Measurements from ENCODE around the gene PDE4A.
A peak's percentile ranks its signal among the peaks of the same experiment; 100 is the strongest.

DNA sequence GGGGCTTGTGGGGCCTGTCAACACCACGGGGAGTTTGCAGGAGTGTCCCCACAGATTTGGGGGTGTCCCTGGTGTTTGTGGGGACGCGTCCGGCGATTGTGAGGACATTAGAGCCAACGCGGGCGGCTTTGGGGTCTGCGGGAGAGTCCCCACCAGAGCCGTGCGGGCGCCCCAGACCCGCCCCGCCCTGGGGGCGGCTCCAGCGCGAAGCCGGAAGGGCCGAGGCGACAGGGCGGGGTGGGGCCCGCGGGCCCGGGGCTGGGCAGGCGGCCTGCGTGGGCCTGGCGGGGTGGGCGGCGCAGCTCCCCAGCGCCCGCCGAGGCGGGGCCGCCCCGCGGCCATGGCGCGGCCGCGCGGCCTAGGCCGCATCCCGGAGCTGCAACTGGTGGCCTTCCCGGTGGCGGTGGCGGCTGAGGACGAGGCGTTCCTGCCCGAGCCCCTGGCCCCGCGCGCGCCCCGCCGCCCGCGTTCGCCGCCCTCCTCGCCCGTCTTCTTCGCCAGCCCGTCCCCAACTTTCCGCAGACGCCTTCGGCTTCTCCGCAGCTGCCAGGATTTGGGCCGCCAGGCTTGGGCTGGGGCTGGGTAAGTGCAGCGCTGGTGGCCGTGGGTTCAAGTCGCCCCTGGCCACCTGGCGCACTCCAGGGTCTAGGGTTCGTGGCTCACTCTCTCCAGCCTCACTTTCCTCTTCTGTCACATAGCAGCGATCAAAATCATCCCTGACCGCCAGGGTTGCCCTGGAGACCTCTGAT is 10.3 kb downstream of the PDE4A start:
- TF ChIP-seq, protein P1, sequence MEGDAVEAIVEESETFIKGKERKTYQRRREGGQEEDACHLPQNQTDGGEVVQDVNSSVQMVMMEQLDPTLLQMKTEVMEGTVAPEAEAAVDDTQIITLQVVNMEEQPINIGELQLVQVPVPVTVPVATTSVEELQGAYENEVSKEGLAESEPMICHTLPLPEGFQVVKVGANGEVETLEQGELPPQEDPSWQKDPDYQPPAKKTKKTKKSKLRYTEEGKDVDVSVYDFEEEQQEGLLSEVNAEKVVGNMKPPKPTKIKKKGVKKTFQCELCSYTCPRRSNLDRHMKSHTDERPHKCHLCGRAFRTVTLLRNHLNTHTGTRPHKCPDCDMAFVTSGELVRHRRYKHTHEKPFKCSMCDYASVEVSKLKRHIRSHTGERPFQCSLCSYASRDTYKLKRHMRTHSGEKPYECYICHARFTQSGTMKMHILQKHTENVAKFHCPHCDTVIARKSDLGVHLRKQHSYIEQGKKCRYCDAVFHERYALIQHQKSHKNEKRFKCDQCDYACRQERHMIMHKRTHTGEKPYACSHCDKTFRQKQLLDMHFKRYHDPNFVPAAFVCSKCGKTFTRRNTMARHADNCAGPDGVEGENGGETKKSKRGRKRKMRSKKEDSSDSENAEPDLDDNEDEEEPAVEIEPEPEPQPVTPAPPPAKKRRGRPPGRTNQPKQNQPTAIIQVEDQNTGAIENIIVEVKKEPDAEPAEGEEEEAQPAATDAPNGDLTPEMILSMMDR (conservative IDR thresholded peaks at IDR 0.05; ENCODE audit: low read depth in 2 of 2) = no peak
- TF ChIP-seq EZH2 (IDR thresholded peaks at IDR 0.05; ENCODE audit: low read depth, unreplicated experiment) = peak; percentile 64
- TF ChIP-seq, protein P2, sequence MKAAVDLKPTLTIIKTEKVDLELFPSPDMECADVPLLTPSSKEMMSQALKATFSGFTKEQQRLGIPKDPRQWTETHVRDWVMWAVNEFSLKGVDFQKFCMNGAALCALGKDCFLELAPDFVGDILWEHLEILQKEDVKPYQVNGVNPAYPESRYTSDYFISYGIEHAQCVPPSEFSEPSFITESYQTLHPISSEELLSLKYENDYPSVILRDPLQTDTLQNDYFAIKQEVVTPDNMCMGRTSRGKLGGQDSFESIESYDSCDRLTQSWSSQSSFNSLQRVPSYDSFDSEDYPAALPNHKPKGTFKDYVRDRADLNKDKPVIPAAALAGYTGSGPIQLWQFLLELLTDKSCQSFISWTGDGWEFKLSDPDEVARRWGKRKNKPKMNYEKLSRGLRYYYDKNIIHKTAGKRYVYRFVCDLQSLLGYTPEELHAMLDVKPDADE (IDR thresholded peaks at IDR 0.05) = no peak
- TF ChIP-seq, protein P3, sequence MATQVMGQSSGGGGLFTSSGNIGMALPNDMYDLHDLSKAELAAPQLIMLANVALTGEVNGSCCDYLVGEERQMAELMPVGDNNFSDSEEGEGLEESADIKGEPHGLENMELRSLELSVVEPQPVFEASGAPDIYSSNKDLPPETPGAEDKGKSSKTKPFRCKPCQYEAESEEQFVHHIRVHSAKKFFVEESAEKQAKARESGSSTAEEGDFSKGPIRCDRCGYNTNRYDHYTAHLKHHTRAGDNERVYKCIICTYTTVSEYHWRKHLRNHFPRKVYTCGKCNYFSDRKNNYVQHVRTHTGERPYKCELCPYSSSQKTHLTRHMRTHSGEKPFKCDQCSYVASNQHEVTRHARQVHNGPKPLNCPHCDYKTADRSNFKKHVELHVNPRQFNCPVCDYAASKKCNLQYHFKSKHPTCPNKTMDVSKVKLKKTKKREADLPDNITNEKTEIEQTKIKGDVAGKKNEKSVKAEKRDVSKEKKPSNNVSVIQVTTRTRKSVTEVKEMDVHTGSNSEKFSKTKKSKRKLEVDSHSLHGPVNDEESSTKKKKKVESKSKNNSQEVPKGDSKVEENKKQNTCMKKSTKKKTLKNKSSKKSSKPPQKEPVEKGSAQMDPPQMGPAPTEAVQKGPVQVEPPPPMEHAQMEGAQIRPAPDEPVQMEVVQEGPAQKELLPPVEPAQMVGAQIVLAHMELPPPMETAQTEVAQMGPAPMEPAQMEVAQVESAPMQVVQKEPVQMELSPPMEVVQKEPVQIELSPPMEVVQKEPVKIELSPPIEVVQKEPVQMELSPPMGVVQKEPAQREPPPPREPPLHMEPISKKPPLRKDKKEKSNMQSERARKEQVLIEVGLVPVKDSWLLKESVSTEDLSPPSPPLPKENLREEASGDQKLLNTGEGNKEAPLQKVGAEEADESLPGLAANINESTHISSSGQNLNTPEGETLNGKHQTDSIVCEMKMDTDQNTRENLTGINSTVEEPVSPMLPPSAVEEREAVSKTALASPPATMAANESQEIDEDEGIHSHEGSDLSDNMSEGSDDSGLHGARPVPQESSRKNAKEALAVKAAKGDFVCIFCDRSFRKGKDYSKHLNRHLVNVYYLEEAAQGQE (IDR thresholded peaks at IDR 0.05; ENCODE audit: unreplicated experiment) = no peak
- TF ChIP-seq ZNF331 (CRISPR knock-in tag; IDR thresholded peaks at IDR 0.05; ENCODE audit: low read depth) = no peak
- TF ChIP-seq POLR2AphosphoS5 (IDR thresholded peaks at IDR 0.05; ENCODE audit: low read depth) = no peak
- no peak for TF ChIP-seq EZH2phosphoT487 (IDR thresholded peaks at IDR 0.05; ENCODE audit: unreplicated experiment)
- no peak for TF ChIP-seq CREB1 (CRISPR knock-in tag; IDR thresholded peaks at IDR 0.05; ENCODE audit: low read depth)
- TF ChIP-seq NANOG (IDR thresholded peaks at IDR 0.05; ENCODE audit: borderline replicate concordance) = no peak
- no peak for TF ChIP-seq JUNB (IDR thresholded peaks at IDR 0.05; ENCODE audit: unreplicated experiment)
- TF ChIP-seq STAT1 (IDR thresholded peaks at IDR 0.05; ENCODE audit: unreplicated experiment) = no peak
- TF ChIP-seq ZNF114 (CRISPR knock-in tag; IDR thresholded peaks at IDR 0.05) = no peak

Data from GM23338 (cell line).